Astrocyte (in vitro differentiated cells and primary cell): ENCODE data around the gene SNRNP70. TPM values are rescaled to one million over a fixed set of nuclear protein-coding genes. Genes with fewer than 3 reads are reported as not detected.

Experiments used
- DNase-seq: peaks from one replicate; pipeline ENCODE4 v3.0.0-alpha.2; 2010; ENCODE audit warnings: low read depth
- FAIRE-seq: peaks from 2 replicates; lab custom pipeline; 2011; peaks lifted over from hg19 to GRCh38; lab: Jason Lieb, UNC
- H2AFZ ChIP-seq: 2 replicates; pipeline ENCODE4 v1.6.0; 2012; ENCODE audit warnings: low read depth, low read length, inconsistent platforms
- H3K27ac ChIP-seq: 2 replicates; pipeline ENCODE4 v1.5.1; 2011; ENCODE audit warnings: low read depth, low read length, inconsistent platforms
- H3K27me3 ChIP-seq: 2 replicates; pipeline ENCODE4 v1.6.0; 2011; ENCODE audit warnings: low read length, inconsistent platforms; ENCODE audit not compliant: insufficient read depth
- H3K36me3 ChIP-seq: 2 replicates; pipeline ENCODE4 v1.5.1; 2011; ENCODE audit warnings: low read length, inconsistent platforms; ENCODE audit not compliant: insufficient read depth
- H3K4me1 ChIP-seq: 2 replicates; pipeline ENCODE4 v1.5.1; 2011; ENCODE audit warnings: low read length, inconsistent platforms; ENCODE audit not compliant: insufficient read depth
- H3K4me2 ChIP-seq: 2 replicates; pipeline ENCODE4 v1.6.0; 2012; ENCODE audit warnings: low read length, inconsistent platforms
- H3K4me3 ChIP-seq: 2 replicates; pipeline ENCODE4 v1.5.1; 2011; ENCODE audit warnings: low read depth, mild to moderate bottlenecking, low read length, inconsistent platforms; ENCODE audit not compliant: insufficient read depth
- H3K79me2 ChIP-seq: 2 replicates; pipeline ENCODE4 v1.6.0; 2012; ENCODE audit warnings: mild to moderate bottlenecking, low read length, inconsistent platforms; ENCODE audit not compliant: insufficient read depth
- H3K9ac ChIP-seq: 2 replicates; pipeline ENCODE4 v1.6.0; 2012; ENCODE audit warnings: mild to moderate bottlenecking, low read length, inconsistent platforms
- H3K9me3 ChIP-seq: 2 replicates; pipeline ENCODE4 v1.5.1; 2012; ENCODE audit warnings: low read depth, mild to moderate bottlenecking, low read length, inconsistent platforms; ENCODE audit not compliant: insufficient read depth
- H4K20me1 ChIP-seq: 2 replicates; pipeline ENCODE4 v1.6.0; 2012; ENCODE audit warnings: low read length, inconsistent platforms; ENCODE audit not compliant: insufficient read depth
- H3K27ac Mint-ChIP-seq: one replicate; pipeline ENCODE4 v1.8.0; 2021; ENCODE audit warnings: mild to moderate bottlenecking, mixed read lengths; ENCODE audit not compliant: unreplicated experiment
- H3K27me3 Mint-ChIP-seq: one replicate; pipeline ENCODE4 v1.8.0; 2021; ENCODE audit warnings: low read depth, mixed read lengths; ENCODE audit not compliant: unreplicated experiment
- H3K36me3 Mint-ChIP-seq: one replicate; pipeline ENCODE4 v1.8.0; 2021; ENCODE audit warnings: low read depth, mixed read lengths; ENCODE audit not compliant: unreplicated experiment
- H3K4me1 Mint-ChIP-seq: one replicate; pipeline ENCODE4 v1.8.0; 2021; ENCODE audit warnings: low read depth, mixed read lengths; ENCODE audit not compliant: unreplicated experiment
- H3K4me3 Mint-ChIP-seq: one replicate; pipeline ENCODE4 v1.8.0; 2021; ENCODE audit warnings: mild to moderate bottlenecking, moderate library complexity, mixed read lengths; ENCODE audit not compliant: unreplicated experiment
- H3K9me3 Mint-ChIP-seq: one replicate; pipeline ENCODE4 v1.8.0; 2021; ENCODE audit warnings: mild to moderate bottlenecking, mixed read lengths; ENCODE audit not compliant: unreplicated experiment
- EZH2 ChIP-seq: IDR thresholded peaks from 2 replicates; pipeline ENCODE4 v1.6.1; 2012; ENCODE audit warnings: mild to moderate bottlenecking, low read length, inconsistent platforms; ENCODE audit not compliant: insufficient read depth
- total RNA-seq: library from RNA; stranded (reverse); gene quantifications from 2 replicates; pipeline ENCODE4 v1.2.1, GENCODE V29; 2021
- TF ChIP-seq, protein P1 (sequence below): IDR thresholded peaks from 2 replicates; pipeline ENCODE4 v1.5.1; 2011; ENCODE audit warnings: low read depth, mild to moderate bottlenecking, inconsistent platforms, low read length, moderate library complexity; ENCODE audit not compliant: insufficient read depth

The SNRNP70 gene
- total RNA-seq, 1 donor from 2014 or later = 177 TPM

DNA sequence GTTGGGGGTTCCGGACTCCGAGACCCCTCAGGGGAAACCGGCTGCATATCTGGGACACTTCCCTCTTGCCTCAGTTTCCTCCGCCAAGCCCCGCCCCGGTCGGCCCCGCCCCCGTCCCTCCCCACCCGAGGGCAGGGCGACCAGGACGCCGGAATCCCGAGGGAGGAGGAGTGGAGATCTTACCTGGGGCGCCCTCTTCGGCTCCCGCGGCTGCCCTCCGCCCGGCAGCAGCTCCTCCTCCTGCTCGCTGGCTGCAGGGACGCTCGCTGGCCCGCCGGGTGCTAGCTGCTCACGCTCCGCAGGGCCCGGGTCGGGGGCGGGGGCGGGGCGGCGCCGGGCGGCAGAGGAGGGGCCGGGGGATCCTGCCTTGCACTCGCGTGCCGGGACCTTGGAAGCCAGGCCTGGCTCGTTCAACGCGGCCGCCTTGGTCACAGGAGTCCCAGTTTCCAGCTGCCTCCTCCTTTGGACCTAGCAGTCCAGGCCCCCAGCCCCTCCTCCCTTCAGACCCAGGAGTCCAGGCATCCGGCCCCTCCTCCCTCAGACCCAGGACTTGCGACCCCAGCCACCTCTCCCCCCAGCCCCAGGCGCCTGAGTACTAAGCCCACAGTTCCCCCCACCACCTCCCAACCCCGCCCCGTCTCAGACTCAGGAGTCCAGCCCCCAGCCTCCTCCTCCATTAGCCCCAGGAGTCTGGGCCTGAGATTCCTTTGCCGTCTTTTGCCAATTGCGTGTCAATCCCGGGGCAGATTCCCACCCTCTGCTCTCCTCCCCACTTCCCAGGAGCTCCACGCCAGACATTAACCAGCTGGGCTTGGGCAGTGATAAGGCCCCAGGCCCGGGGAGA is 20.3 kb upstream of the SNRNP70 start, which contains the start of gene NTF4:
TSS of gene NTF4 (minus strand) at position 51 of the 844 bp plus-strand sequence. CDS start 2,821 bp downstream, outside the sequence.
- H3K4me3 ChIP-seq = no peak within 1 kb of the TSS
- H3K79me2 ChIP-seq = peaks cover 19% of the 10 kb centered on the region
- peak within 1 kb of the TSS; percentile 34 for H2AFZ ChIP-seq
- Mint-ChIP-seq H3K27ac (peak within 1 kb of the TSS; percentile 75), H3K27me3 (peaks cover 5% of the 10 kb centered on the region), H3K4me1 (peaks cover 22% of the 10 kb centered on the region), H3K4me3 (peak within 1 kb of the TSS; percentile 74), H3K9me3 (peaks cover 9% of the 10 kb centered on the region), H3K36me3 (peaks cover 15% of the 10 kb centered on the region)
- H3K27ac ChIP-seq = no peak within 1 kb of the TSS
- no peaks in the 10 kb centered on the region for H3K27me3 ChIP-seq
- no peaks in the 10 kb centered on the region for H3K9me3 ChIP-seq
- peak within 1 kb of the TSS; percentile 59 for H3K9ac ChIP-seq
- no peak for FAIRE-seq
- TF ChIP-seq EZH2 = no peak
- TF ChIP-seq, protein P1, sequence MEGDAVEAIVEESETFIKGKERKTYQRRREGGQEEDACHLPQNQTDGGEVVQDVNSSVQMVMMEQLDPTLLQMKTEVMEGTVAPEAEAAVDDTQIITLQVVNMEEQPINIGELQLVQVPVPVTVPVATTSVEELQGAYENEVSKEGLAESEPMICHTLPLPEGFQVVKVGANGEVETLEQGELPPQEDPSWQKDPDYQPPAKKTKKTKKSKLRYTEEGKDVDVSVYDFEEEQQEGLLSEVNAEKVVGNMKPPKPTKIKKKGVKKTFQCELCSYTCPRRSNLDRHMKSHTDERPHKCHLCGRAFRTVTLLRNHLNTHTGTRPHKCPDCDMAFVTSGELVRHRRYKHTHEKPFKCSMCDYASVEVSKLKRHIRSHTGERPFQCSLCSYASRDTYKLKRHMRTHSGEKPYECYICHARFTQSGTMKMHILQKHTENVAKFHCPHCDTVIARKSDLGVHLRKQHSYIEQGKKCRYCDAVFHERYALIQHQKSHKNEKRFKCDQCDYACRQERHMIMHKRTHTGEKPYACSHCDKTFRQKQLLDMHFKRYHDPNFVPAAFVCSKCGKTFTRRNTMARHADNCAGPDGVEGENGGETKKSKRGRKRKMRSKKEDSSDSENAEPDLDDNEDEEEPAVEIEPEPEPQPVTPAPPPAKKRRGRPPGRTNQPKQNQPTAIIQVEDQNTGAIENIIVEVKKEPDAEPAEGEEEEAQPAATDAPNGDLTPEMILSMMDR = no peak
- H3K4me1 ChIP-seq = peaks cover 21% of the 10 kb centered on the region
- peaks cover 54% of the 10 kb centered on the region for H4K20me1 ChIP-seq
- no peak for DNase-seq
- no peaks in the 10 kb centered on the region for H3K36me3 ChIP-seq
- peak within 1 kb of the TSS; percentile 80 for H3K4me2 ChIP-seq

DNA sequence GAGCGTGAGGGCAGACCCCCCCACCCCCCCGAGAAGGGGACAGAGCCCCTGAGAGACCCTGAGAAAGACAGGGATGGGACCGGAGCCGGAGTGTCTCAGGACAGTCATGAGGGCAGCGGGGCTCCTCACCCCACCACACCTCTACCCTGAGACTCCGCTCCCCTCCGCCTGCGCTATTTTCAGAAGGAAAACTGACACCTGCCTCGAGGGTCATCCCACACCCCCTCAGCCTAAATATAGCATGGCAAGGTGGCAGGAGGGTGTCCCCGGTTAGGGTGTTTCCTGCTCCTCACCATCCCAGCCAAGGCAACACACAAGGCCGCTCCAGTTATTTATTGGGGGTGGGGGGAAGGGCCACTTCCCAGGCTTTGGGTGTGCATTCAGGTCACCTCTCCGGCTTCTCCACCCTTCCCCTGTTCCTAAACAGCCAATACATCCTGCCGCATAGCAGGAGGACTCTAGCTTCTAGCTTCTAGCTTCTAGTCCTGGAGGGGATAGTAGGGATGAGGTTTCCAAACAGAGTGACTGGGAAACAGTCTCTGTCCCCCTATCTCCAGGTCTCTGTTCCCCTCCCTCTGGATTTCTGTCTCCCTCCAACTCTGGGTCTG is 19.2 kb upstream of the SNRNP70 start:
- Histone ChIP-seq H3K9me3 (peaks cover 8% of the 10 kb centered on the region), H3K4me2 (no peak overlapping the region), H3K4me1 (peaks cover 21% of the 10 kb centered on the region), H3K27ac (no peak overlapping the region), H3K4me3 (no peak overlapping the region), H3K27me3 (no peaks in the 10 kb centered on the region), H3K9ac (no peak overlapping the region), H4K20me1 (peaks cover 44% of the 10 kb centered on the region), H2AFZ (no peak overlapping the region), H3K79me2 (peaks cover 9% of the 10 kb centered on the region), H3K36me3 (no peaks in the 10 kb centered on the region)
- no peak for TF ChIP-seq EZH2
- TF ChIP-seq, protein P1 = no peak
- peaks cover 18% of the 10 kb centered on the region for H3K4me1 Mint-ChIP-seq
- FAIRE-seq (no peak), DNase-seq (no peak)
- peak overlapping the region; percentile 74 for H3K4me3 Mint-ChIP-seq
- peaks cover 18% of the 10 kb centered on the region for H3K36me3 Mint-ChIP-seq
- peaks cover 8% of the 10 kb centered on the region for H3K27me3 Mint-ChIP-seq
- peaks cover 14% of the 10 kb centered on the region for H3K9me3 Mint-ChIP-seq
- peak overlapping the region; percentile 80 for H3K27ac Mint-ChIP-seq
